HepG2 (cell line): ENCODE data around the gene COPB2. TPM values are rescaled to one million over a fixed set of nuclear protein-coding genes. Genes with fewer than 3 reads are reported as not detected.

Source experiments
- CCDC6 ChIP-seq: sonication (generic); formaldehyde crosslinking; IDR thresholded peaks from 2 replicates; pipeline ENCODE4 v1.8.1; 2022; ENCODE audit warnings: mild to moderate bottlenecking, missing genetic modification reagents, moderate library complexity
- CENPT ChIP-seq: sonication (generic); formaldehyde crosslinking; IDR thresholded peaks from 2 replicates; pipeline ENCODE4 v1.8.0; 2022; ENCODE audit warnings: low read depth, mild to moderate bottlenecking, moderate library complexity, missing genetic modification reagents
- KLF12 ChIP-seq: sonication (generic); formaldehyde crosslinking; IDR thresholded peaks from 2 replicates; pipeline ENCODE4 v1.4.0; 2020; ENCODE audit warnings: missing genetic modification reagents, borderline replicate concordance
- LCORL ChIP-seq, 2 experiments: fragments of 450-650 bp in 1 of 2; sonication (generic) in 1 of 2; formaldehyde crosslinking in 1 of 2; IDR thresholded peaks; 2 replicates each; pipeline versions ENCODE4 v1.5.0 to v1.6.1; 2017 to 2020; ENCODE audit warnings: antibody characterized with exemption in 1 of 2, missing genetic modification reagents in 1 of 2
- MEIS1 ChIP-seq: sonication (generic); formaldehyde crosslinking; IDR thresholded peaks from 2 replicates; pipeline ENCODE4 v1.9.0; 2021; ENCODE audit warnings: mild to moderate bottlenecking, missing genetic modification reagents, moderate library complexity, borderline replicate concordance
- MIER2 ChIP-seq: IDR thresholded peaks from 2 replicates; pipeline ENCODE4 v1.6.1; 2016; ENCODE audit warnings: missing biosample characterization, missing genetic modification reagents
- TBX3 ChIP-seq: fragments of 450-650 bp; IDR thresholded peaks from 2 replicates; pipeline ENCODE4 v1.6.1; 2017; ENCODE audit warnings: antibody characterized with exemption, mild to moderate bottlenecking, inconsistent platforms, borderline replicate concordance
- TEAD3 ChIP-seq: optimal IDR thresholded peaks from 2 replicates; pipeline ENCODE3; 2016; ENCODE audit warnings: borderline replicate concordance
- ZSCAN29 ChIP-seq: sonication (generic); formaldehyde crosslinking; conservative IDR thresholded peaks from 2 replicates; pipeline ENCODE4 v1.4.0; 2020; ENCODE audit warnings: mild to moderate bottlenecking, missing genetic modification reagents
- polyA plus RNA-seq, 8 experiments: library from polyadenylated mRNA; depleted of rRNA in 3 of 8; stranded (reverse) in 7 of 8; unstranded in 1 of 8; fragments of >200 nt; fragmentation: Illumina TruSeq in 4 of 8; extraction: Trizol in 4 of 8; gene quantifications; 2 replicates each; pipeline versions ENCODE4 v1.2.1 to v1.2.3, GENCODE V29; 2011 to 2016; ENCODE audit warnings: low read depth in 4 of 8, missing spikeins in 1 of 8, mixed read lengths in 1 of 8; ENCODE audit not compliant: insufficient read depth in 1 of 8
- total RNA-seq, 5 experiments: library from RNA; depleted of rRNA; stranded (reverse); fragments of >200 nt; fragmentation: Illumina TruSeq; extraction: Trizol; gene quantifications; 2 replicates each; pipeline ENCODE4 v1.2.3, GENCODE V29; 2016; ENCODE audit warnings: low read depth in 1 of 5
- TF ChIP-seq, protein P1 (sequence below): sonication (generic); formaldehyde crosslinking; IDR thresholded peaks from 2 replicates; pipeline ENCODE4 v1.5.1; 2020; ENCODE audit warnings: missing genetic modification reagents, mild to moderate bottlenecking, borderline replicate concordance
- TF ChIP-seq, protein P2 (sequence below): fragments of 450-650 bp; IDR thresholded peaks from 2 replicates; pipeline ENCODE4 v1.6.1; 2017; ENCODE audit warnings: mild to moderate bottlenecking

Gene COPB2
- total and polyA plus RNA-seq, 2 of the 13 experiments (the other 11 are each of a cell fraction or from before 2014, with no cell fraction given), result 83.3 to 217 TPM

DNA sequence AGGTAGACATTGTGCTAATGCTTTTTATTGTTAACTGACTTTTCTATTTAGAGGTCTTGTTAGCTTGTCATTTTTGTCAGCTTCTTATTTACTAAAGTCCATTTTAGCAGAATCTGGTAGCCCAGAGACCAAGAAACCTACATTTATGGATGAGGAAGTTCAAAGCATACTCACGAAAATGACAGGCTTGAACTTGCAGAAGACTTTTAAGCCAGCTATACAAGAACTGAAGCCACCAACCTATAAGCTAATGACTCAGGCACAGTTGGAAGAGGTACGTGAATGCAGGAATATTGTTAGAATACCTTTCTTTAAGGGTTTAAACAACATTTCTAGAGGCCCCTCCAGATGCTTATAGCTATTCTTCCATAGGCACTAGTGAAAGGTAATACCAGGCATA, 42.7 kb downstream of the COPB2 start (continued):
- TF ChIP-seq, protein P1, sequence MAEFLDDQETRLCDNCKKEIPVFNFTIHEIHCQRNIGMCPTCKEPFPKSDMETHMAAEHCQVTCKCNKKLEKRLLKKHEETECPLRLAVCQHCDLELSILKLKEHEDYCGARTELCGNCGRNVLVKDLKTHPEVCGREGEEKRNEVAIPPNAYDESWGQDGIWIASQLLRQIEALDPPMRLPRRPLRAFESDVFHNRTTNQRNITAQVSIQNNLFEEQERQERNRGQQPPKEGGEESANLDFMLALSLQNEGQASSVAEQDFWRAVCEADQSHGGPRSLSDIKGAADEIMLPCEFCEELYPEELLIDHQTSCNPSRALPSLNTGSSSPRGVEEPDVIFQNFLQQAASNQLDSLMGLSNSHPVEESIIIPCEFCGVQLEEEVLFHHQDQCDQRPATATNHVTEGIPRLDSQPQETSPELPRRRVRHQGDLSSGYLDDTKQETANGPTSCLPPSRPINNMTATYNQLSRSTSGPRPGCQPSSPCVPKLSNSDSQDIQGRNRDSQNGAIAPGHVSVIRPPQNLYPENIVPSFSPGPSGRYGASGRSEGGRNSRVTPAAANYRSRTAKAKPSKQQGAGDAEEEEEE (CRISPR knock-in tag), result no peak
- TF ChIP-seq CCDC6 (CRISPR knock-in tag), result no peak
- TF ChIP-seq TBX3, result no peak
- TF ChIP-seq CENPT (CRISPR knock-in tag), result no peak
- TF ChIP-seq KLF12, result no peak
- TF ChIP-seq, protein P2, sequence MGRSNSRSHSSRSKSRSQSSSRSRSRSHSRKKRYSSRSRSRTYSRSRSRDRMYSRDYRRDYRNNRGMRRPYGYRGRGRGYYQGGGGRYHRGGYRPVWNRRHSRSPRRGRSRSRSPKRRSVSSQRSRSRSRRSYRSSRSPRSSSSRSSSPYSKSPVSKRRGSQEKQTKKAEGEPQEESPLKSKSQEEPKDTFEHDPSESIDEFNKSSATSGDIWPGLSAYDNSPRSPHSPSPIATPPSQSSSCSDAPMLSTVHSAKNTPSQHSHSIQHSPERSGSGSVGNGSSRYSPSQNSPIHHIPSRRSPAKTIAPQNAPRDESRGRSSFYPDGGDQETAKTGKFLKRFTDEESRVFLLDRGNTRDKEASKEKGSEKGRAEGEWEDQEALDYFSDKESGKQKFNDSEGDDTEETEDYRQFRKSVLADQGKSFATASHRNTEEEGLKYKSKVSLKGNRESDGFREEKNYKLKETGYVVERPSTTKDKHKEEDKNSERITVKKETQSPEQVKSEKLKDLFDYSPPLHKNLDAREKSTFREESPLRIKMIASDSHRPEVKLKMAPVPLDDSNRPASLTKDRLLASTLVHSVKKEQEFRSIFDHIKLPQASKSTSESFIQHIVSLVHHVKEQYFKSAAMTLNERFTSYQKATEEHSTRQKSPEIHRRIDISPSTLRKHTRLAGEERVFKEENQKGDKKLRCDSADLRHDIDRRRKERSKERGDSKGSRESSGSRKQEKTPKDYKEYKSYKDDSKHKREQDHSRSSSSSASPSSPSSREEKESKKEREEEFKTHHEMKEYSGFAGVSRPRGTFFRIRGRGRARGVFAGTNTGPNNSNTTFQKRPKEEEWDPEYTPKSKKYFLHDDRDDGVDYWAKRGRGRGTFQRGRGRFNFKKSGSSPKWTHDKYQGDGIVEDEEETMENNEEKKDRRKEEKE, result no peak
- TF ChIP-seq ZSCAN29 (CRISPR knock-in tag), result no peak
- TF ChIP-seq MEIS1, result no peak
- no peak for TF ChIP-seq MIER2
- TF ChIP-seq LCORL (IDR thresholded peaks at IDR 0.05), result no peak
- no peak for TF ChIP-seq LCORL (CRISPR knock-in tag; IDR thresholded peaks at IDR 0.05)
- no peak for TF ChIP-seq TEAD3 (CRISPR knock-in tag)
